Measurements from ENCODE around the gene MAP4K4.

MAP4K4 gene

DNA sequence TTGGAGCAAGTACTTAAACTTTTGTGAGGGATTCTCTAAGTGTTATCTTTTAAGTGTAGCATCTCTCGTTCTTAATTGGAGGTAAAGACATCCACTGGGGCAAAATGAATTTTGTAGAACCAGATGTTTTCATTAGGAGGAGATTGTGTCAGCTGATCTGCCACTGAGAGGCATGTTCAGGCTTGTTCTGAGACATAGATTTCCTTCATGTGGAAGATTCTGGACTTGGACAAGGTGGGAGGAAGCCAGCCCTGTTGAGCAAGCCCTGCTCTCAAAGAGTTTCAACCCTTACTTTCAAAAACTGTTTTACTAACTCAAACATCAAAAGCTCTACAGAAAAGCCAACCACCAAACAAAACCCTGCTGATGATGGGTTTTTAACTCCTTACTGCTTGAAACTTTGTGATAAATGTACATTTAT is 6.5 kb downstream of the MAP4K4 start:
- H4K20me1 ChIP-seq (ENCODE audit: low read depth, low read length), result no peaks in the 10 kb centered on the region
- no peaks in the 10 kb centered on the region for H3K27me3 ChIP-seq (ENCODE audit: low read length)
- H3K9ac ChIP-seq (ENCODE audit: low read length), result peak overlapping the region; percentile 81
- peaks cover 9% of the 10 kb centered on the region; the same call in 1 of the 2 replicates for H3K36me3 ChIP-seq (ENCODE audit: low read length)
- H3K4me3 ChIP-seq (ENCODE audit: insufficient read depth, low read length, poor library complexity, severe bottlenecking), result no peak overlapping the region
- peaks cover 88% of the 10 kb centered on the region for H3K79me2 ChIP-seq (ENCODE audit: insufficient read depth, low read length)
- H3K9me2 ChIP-seq (replicated peaks; ENCODE audit: insufficient read depth, low read length), result no peaks in the 10 kb centered on the region
- TF ChIP-seq CTCF (IDR thresholded peaks at IDR 0.05; ENCODE audit: insufficient read depth, low read length, poor library complexity, severe bottlenecking) (no peak), EZH2phosphoT487 (conservative IDR thresholded peaks at IDR 0.05; ENCODE audit: low read length) (no peak)
- H2AFZ ChIP-seq (ENCODE audit: low read depth, low read length, severe bottlenecking), result no peak overlapping the region
- peak overlapping the region; percentile 90 for H3K4me2 ChIP-seq (ENCODE audit: low read depth, low read length, poor library complexity, severe bottlenecking)
- H3F3A ChIP-seq (ENCODE audit: insufficient read depth), result peaks cover 70% of the 10 kb centered on the region
- H3K27ac ChIP-seq (ENCODE audit: low read depth, low read length), result peak overlapping the region; percentile 100
- H3K9me3 ChIP-seq (ENCODE audit: insufficient read depth, low read length), result no peaks in the 10 kb centered on the region

- no peaks in the 10 kb centered on the region for H4K20me1 ChIP-seq (ENCODE audit: low read depth, low read length)
- H3K4me2 ChIP-seq (ENCODE audit: low read depth, low read length, poor library complexity, severe bottlenecking), result peak overlapping the region; percentile 90
- H3K9me3 ChIP-seq (ENCODE audit: insufficient read depth, low read length), result no peaks in the 10 kb centered on the region
- TF ChIP-seq EZH2phosphoT487 (conservative IDR thresholded peaks at IDR 0.05; ENCODE audit: low read length) (no peak), CTCF (IDR thresholded peaks at IDR 0.05; ENCODE audit: insufficient read depth, low read length, poor library complexity, severe bottlenecking) (no peak)
- peak overlapping the region; percentile 81 for H3K9ac ChIP-seq (ENCODE audit: low read length)
- peaks cover 88% of the 10 kb centered on the region for H3K79me2 ChIP-seq (ENCODE audit: insufficient read depth, low read length)
- peaks cover 9% of the 10 kb centered on the region; the same call in 1 of the 2 replicates for H3K36me3 ChIP-seq (ENCODE audit: low read length)
- no peaks in the 10 kb centered on the region for H3K27me3 ChIP-seq (ENCODE audit: low read length)
- peak overlapping the region; percentile 12 for H3K4me3 ChIP-seq (ENCODE audit: insufficient read depth, low read length, poor library complexity, severe bottlenecking)
- peak overlapping the region; percentile 100 for H3K27ac ChIP-seq (ENCODE audit: low read depth, low read length)
- no peak overlapping the region for H2AFZ ChIP-seq (ENCODE audit: low read depth, low read length, severe bottlenecking)
- H3K9me2 ChIP-seq (replicated peaks; ENCODE audit: insufficient read depth, low read length), result no peaks in the 10 kb centered on the region
- peaks cover 76% of the 10 kb centered on the region for H3F3A ChIP-seq (ENCODE audit: insufficient read depth)
Measured at GRCh38 chr2:101704816-101705578, 7.5 kb downstream of the MAP4K4 start.

DNA sequence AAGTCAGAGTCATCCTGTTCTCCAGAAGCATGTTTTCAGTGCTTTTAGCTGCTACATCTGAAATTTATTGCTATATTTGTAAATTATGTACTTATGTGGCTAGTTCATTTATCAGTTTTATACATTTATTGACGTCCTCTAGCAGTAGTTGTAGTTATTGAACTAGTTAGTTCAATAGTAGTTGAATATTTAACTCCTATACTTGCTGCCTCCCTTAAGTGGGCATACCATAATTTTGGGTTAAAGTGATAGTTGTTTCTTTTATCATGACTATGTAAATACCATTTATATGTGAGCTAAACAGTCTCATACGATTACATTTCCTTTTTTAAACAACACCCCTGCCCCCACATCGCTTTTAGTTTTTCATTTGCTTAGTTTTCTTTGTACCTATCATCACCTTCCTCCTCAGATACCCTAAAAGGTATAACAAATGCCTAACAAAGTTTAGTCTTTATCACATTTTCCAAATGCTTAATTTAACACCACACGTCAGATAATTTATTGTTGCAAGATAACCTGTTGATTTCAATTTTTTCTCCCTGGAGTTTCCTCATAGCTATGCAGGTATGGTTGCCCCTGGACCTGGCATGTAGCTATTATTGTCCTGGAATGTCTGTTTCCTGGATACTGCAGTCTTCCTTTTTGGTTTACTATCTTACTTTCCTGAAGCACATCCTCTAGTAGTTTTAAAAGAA is 8.8 kb downstream of the MAP4K4 start:
- peak overlapping the region; percentile 90 for H3K4me2 ChIP-seq (ENCODE audit: low read depth, low read length, poor library complexity, severe bottlenecking)
- no peaks in the 10 kb centered on the region for H3K36me3 ChIP-seq (ENCODE audit: low read length)
- peak overlapping the region; percentile 37 for H3K4me3 ChIP-seq (ENCODE audit: insufficient read depth, low read length, poor library complexity, severe bottlenecking)
- H4K20me1 ChIP-seq (ENCODE audit: low read depth, low read length), result no peaks in the 10 kb centered on the region
- H3K9ac ChIP-seq (ENCODE audit: low read length), result peak overlapping the region; percentile 81
- no peaks in the 10 kb centered on the region for H3K27me3 ChIP-seq (ENCODE audit: low read length)
- no peak overlapping the region for H2AFZ ChIP-seq (ENCODE audit: low read depth, low read length, severe bottlenecking)
- TF ChIP-seq EZH2phosphoT487 (conservative IDR thresholded peaks at IDR 0.05; ENCODE audit: low read length) (no peak), CTCF (IDR thresholded peaks at IDR 0.05; ENCODE audit: insufficient read depth, low read length, poor library complexity, severe bottlenecking) (no peak)
- peaks cover 88% of the 10 kb centered on the region for H3K79me2 ChIP-seq (ENCODE audit: insufficient read depth, low read length)
- no peaks in the 10 kb centered on the region for H3K9me3 ChIP-seq (ENCODE audit: insufficient read depth, low read length)
- H3K9me2 ChIP-seq (replicated peaks; ENCODE audit: insufficient read depth, low read length), result no peaks in the 10 kb centered on the region
- peaks cover 73% of the 10 kb centered on the region for H3F3A ChIP-seq (ENCODE audit: insufficient read depth)
- H3K27ac ChIP-seq (ENCODE audit: low read depth, low read length), result peak overlapping the region; percentile 100
